HG02763 (cell line): Measurements from ENCODE around the gene TAC3.
"Not testable (repeated sequence)": the region's sequence is repeated elsewhere in the genome, so short reads cannot be mapped to it uniquely, and the experiment has no call there.

Experiments used
- ATAC-seq: cut with Tn5 transposase; IDR thresholded peaks from one replicate; pipeline ENCODE4 v1.9.1; 2021; ENCODE audit warnings: mild to moderate bottlenecking, moderate library complexity; ENCODE audit not compliant: unreplicated experiment

Gene TAC3

GRCh38 chr12:56987011-56987410 lies 29.3 kb downstream of the TAC3 start:
- ATAC-seq = no peak

DNA sequence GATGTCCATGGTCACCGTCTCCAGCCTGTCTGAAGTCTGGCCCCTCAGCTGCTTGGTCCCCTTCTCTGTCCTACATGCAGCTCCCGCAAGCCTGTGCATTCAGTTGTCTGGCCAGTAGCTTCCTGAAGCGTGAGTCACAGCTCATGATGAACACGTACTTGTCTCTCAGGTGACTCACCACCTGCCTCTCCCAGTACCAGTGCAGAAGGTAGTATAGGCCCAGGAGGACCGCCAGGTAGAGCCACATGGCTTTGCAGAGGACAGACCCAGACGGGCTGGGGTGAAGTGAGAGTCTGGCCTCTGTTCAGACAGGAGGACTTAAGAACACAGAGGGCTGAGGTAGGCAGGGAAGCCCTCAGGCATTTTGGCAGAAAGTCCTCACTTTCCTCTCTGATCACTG lies 30.6 kb downstream of the TAC3 start:
- not testable (repeated sequence) for ATAC-seq

GRCh38 chr12:56983386-56983785 lies 32.9 kb downstream of the TAC3 start:
- ATAC-seq = no peak

DNA sequence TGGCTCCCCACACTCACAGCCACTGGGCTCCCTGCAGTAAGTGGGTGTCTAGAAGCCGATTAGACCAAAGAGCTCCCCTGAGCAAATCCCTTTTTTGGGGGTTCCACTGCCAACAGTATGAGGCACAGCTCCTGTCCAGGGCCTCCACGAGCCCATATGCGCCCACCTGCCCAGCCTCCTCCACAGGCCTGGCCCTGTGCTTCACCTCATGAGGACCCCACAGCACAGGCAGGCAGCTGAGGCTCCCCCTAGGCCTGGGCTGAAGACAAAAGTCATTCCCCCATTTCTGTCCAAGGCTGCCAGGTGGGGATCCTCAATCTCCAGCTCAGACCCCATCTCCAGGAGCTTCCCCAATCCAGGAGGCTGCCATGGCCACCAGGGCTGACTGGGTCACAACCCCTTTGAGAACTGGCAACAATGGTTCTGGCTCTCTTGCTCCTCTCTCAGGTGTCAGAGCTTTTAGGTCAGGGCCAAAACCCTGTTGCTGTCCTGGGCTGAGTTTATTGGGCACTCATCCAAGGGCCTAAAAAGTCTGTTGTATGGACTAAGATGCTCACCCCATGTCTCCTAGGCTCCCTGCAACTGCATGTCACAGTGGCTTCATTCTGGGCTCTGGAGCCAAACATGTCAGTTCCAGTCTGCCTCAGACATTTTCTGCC lies 33.6 kb downstream of the TAC3 start:
- not testable (repeated sequence) for ATAC-seq

DNA sequence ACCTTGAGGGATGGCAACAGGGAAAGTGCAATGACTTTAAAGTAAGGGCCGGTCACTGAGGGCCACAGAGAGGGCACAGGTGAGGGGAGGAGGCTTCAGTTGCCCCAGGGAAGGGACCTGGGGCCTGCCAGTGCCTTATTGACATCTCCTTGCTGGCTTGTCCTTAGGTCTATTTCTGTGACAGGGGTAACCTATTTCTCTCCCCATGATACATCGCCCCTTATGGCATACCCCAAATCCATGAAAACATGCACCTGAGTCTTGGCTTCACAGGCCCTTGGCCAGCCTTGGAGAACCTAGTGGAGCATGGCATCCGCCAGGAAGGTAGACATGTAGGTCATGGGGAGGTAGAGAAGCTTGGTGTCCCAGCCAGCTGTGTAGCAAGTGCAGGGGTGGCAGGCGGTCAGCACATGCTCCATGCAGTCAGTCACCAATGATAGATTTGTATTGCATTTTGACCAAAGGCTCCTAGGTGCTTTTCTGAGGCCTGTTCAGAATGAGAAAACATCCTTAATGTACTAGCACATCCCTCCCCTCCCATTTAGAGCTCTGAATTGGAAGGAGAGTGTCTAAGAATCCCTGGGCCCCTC lies 35.3 kb downstream of the TAC3 start:
- no peak for ATAC-seq

DNA sequence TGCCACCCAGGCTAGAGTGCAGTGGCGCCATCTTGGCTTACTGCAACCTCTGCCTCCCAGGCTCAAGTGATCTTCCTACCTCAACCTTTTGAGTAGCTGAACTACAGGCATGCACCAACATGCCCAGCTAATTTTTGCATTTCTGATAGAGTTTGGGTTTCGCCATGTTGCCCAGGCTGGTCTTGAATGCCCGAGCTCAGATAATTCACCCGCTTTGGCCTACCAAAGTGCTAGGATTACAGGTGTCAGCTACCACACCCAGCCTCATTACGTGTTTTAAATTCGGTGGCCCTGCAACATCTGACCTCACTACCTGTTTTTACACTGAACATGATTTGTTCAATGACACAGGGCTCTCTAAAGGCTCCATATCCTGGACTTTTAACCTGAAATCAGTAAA lies 36.1 kb downstream of the TAC3 start:
- no peak for ATAC-seq

GRCh38 chr12:56979628-56980027 lies 36.7 kb downstream of the TAC3 start:
- ATAC-seq = no peak

DNA sequence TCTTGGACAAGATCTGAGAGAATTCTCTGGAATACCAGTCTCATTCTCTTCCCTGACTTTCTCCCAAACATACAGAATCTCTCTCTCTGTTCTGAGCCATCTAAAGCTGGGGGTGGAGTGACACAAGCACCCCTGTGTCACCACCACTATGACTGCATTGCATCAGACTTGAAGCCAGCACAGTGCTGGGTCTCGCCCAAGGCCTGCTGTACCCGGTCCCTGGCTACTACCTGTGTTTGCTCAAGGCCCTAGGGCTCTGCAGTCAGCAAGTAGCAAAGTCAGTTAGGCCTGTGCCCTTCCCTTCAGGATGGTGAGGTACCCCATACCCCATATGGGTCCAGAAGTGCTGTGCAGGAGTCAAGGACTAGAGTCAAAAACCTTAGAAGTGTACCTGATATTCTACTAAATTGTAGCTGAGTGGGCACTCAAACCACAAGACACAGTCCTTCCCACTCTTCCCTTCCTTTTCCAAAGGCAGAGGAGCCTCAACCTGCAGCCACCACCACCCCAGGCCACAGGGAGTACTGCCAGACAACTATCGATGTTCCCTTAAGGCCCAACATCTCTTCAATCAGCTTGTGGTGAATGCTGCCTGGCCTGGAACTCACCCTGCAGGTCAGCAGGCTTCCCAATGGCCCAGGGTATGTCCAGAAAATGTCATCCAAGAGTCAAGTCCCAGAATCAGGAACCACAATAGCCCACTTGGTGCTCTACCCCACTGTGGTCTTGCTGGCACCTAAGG lies 37.8 kb downstream of the TAC3 start:
- ATAC-seq = no peak

DNA sequence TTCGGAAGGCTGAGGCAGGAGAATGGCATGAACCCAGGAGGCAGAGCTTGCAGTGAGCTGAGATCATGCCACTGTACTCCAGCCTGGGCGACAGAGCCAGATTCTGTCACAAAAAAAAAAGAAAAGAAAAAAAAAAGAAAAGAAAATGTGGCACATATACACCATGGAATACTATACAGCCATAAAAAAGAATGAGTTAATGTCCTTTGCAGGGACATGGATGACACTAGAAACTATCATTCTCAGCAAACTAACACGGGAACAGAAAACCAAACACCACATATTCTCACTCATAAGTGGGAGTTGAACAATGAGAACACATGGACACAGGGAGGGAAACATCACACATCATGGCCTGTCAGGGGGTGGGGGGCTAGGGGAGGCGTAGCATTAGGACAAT lies 39.0 kb downstream of the TAC3 start:
- ATAC-seq = not testable (repeated sequence)

- not testable (repeated sequence) for ATAC-seq
Observed at GRCh38 chr12:56974224-56974623, 42.1 kb downstream of the TAC3 start.

GRCh38 chr12:56968910-56969309 lies 47.4 kb downstream of the TAC3 start:
- not testable (repeated sequence) for ATAC-seq

DNA sequence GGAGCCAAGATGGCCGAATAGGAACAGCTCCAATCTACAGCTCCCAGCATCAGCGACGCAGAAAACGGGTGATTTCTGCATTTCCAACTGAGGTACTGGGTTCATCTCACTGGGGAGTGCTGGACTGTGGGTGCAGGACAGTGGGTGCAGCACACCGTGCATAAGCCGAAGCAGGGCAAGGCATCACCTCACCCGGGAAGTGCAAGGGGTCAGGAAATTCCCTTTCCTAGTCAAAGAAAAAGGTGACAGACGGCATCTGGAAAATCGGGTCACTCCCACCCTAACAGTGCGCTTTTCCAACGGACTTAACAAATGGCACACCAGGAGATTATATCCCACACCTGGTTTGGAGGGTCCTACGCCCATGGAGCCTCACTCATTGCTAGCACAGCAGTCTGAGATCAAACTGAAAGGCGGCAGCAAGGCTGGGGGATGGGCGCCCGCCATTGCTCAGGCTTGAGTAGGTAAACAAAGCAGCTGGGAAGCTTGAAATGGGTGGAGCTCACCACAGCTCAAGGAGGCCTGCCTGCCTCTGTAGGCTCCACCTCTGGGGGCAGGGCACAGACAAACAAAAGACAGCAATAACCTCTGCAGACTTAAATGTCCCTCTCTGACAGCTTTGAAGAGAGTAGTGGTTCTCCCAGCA lies 50.2 kb downstream of the TAC3 start:
- not testable (repeated sequence) for ATAC-seq

GRCh38 chr12:56965124-56965523 lies 51.2 kb downstream of the TAC3 start:
- not testable (repeated sequence) for ATAC-seq

DNA sequence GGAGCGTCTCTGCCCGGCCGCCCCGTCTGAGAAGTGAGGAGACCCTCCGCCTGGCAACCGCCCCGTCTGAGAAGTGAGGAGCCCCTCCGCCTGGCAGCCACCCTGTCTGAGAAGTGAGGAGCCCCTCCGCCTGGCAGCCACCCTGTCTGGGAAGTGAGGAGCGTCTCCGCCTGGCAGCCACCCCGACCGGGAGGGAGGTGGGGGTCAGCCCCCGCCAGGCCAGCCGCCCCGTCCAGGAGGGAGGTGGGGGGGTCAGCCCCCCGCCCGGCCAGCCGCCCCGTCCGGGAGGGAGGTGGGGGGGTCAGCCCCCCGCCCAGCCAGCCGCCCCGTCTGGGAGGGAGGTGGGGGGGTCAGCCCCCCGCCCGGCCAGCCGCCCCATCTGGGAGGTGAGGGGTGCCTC lies 52.8 kb downstream of the TAC3 start:
- ATAC-seq = not testable (repeated sequence)

- ATAC-seq = not testable (repeated sequence)
Observed at GRCh38 chr12:56962247-56962646, 54.1 kb downstream of the TAC3 start.
